Activated CD4-positive, alpha-beta T cell treated with anti-CD3 and anti-CD28 coated beads for 48 hours (primary cell): ENCODE results near the gene KRT76.

Experiments
- DNase-seq: peaks from one replicate; pipeline ENCODE4 v3.0.0-alpha.2; 2020

KRT76 gene

DNA sequence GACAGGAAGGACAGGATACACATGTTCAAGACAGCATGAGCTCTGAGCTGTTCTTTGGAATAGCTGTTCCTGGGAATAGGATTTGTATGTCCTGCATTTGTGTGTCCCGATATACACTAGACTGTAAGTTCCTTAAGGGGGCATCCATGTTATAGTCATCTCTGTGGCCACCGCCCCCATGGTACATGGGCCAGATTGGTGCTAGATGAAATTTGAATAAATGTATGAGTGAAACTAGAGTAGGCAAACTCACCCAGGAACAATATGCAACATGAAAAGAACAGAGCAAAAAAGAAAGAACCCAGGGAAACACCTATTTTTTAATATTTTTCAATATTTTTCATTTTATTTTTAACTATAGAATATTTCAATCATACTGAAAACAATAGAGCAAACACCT is 48.8 kb downstream of the KRT76 start:
- no peak for DNase-seq

DNA sequence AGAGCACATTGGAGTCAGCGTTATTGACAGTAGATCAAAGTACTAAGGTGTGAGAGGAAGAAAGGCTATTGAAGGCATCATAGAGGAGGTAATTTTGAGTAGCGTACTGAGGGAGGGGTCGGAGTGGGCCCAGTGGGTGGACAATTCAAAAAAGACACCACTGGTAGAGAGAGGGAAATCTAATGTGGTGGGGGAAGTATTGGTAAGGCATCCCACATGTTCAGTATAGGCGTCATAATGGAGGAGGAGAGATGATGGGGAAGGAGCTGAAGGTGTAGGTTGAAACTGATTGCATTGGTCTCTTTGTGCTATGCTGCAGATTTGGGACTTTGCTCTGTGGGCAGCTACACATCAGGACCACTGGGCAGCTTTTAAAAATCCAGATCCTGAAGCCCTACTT is 50.1 kb downstream of the KRT76 start:
- DNase-seq = no peak

DNA sequence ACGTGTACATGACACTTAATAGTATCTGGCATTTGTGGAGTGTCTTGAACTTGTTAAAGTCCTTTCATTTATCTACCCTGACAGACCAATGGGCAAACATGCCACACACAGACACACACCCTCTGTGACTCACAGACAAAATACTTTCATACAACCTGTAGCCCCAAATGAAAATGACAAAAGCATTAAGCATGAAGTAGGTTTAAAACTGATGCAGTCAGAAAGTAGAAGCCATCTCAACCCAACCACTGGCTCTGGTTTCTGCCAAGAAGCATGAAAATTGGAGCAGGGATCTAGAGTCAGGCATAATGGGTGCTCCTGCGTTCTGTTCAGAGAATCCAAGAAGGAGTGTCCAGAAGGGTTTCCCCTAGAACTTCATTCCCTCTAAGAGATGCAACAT is 50.7 kb downstream of the KRT76 start:
- DNase-seq = no peak

DNA sequence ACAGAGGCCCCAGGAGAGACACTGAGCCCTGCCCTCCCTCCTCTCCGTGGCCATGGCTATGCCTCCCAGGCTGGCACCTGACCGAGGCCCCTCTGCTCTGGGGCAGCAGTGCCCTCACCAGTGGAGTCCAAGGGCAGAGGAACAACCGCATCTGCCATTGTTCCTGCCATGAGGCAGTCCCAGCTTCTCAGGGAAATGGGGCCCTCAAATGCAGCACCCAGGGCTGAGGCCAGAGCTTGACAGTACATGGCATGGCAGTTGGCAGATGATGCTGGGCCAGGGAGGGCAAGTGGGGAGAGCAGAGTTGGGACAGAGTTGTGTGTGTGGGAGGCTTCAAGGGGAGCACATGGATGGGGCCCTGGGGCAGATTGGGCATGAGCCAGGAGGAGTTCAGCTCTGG is 52.8 kb downstream of the KRT76 start:
- no peak for DNase-seq

DNA sequence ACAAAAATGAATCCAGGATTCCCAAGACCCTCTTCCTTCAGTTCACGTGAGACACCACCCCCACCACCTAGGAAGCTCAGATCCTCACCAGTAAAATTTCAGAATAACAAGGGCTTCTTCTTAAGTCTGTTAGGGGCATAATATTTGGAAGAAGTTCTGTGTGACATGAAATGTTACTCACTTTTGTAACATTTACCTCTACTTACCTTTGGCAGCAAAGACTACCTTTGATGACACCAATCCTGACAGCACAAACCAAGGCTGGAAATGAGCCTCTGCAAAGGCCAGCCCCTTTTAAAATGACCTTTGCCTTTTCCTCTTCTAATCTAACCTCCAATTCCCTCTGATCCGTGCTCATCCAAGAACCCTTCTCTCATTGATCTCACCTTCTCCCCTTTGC is 54.5 kb downstream of the KRT76 start:
- no peak for DNase-seq

DNA sequence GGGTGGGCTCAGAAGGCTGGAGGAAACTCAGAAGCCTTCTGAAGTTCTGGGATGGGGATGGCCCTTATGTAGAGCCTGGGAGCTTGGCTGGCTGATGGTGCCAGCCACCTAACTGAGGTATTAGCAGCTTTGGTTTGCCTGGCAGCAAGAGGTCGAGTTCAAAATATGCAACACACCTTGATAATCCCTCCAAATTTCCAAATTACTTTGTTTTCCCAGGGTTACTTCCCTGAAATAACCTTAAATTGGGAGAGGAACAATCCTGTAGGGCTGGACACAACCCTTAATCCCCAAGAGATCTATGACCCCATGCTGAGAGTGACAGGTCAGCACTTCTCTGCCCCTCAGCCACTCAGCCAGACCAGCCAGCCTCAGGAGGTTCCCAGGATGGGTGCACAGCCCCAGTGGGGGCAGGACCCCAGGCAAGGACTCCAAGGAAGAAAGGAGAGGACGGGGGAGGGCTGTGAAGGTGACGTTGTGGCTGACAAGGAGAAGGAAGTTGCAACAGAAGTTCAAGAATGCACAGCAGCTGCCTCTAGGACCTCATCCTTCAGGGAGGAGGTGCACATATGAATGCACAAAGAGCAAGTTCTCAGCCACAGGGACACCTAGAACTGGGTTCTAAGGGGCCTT is 55.2 kb downstream of the KRT76 start:
- DNase-seq = no peak

DNA sequence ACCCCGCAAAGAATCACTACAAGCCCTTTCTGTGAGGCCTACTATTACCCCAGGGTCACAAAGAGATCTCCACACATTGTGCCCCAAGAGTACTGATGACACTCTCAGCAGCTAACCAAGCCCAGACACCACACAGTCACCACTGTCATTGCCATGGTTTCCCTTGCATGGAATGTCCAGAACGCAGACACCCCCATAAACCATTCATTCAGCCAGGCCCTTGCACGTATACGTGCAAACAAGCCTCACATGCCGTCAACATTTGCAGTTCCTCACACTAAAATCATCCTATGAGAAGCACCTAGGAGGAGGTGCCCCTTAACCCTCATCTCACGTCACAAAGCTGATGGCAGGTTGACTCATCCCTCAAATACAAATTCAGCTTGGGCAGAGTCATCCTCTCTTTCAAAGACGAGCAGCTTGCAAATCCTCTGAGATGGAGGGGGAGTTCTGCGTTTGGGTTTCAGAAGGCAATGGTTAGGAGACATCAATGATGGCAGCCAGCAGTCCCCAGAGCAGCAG is 56.7 kb downstream of the KRT76 start:
- no peak for DNase-seq
